Liver (tissue), 9 donors: ENCODE data around the gene ZYX. TPM values are rescaled to one million over a fixed set of nuclear protein-coding genes. Genes with fewer than 3 reads are reported as not detected.
A peak's percentile ranks its signal among the peaks of the same experiment; 100 is the strongest.

ENCODE experiments used
- DNase-seq: peaks from one replicate; pipeline ENCODE4 v3.0.0-alpha.2; 2017; ENCODE audit warnings: low spot score
- H3K27ac ChIP-seq, 2 donors: one replicate each; pipeline ENCODE4 v1.7.0; 2013; ENCODE audit warnings: inconsistent platforms in 2 of 2, low read length in 2 of 2, control low read depth in 1 of 2, low read depth in 1 of 2, mild to moderate bottlenecking in 1 of 2
- H3K27me3 ChIP-seq, 4 donors: one replicate each; pipeline versions ENCODE4 v1.6.1 to v1.7.0; 2013; ENCODE audit warnings: low read length in 3 of 4, inconsistent platforms in 1 of 4, mild to moderate bottlenecking in 1 of 4, moderate library complexity in 1 of 4; ENCODE audit not compliant: control insufficient read depth in 4 of 4, insufficient read depth in 4 of 4
- H3K36me3 ChIP-seq, 4 donors: one replicate each; pipeline versions ENCODE4 v1.6.1 to v1.7.0; 2013; ENCODE audit warnings: low read length in 3 of 4, mild to moderate bottlenecking in 3 of 4, low read depth in 1 of 4, moderate library complexity in 1 of 4; ENCODE audit not compliant: control insufficient read depth in 4 of 4, insufficient read depth in 3 of 4
- H3K4me1 ChIP-seq, 4 donors: one replicate each; pipeline versions ENCODE4 v1.6.1 to v1.7.0; 2013; ENCODE audit warnings: low read length in 3 of 4, mild to moderate bottlenecking in 3 of 4, moderate library complexity in 1 of 4; ENCODE audit not compliant: control insufficient read depth in 4 of 4, insufficient read depth in 4 of 4
- H3K4me3 ChIP-seq, 3 donors: one replicate each; pipeline versions ENCODE4 v1.6.1 to v1.7.0; 2013; ENCODE audit warnings: low read length in 3 of 3, control low read depth in 1 of 3, low read depth in 1 of 3, mild to moderate bottlenecking in 1 of 3
- H3K9ac ChIP-seq, 2 donors: one replicate each; pipeline ENCODE4 v1.7.0; 2013; ENCODE audit warnings: low read length in 2 of 2, mild to moderate bottlenecking in 2 of 2, moderate library complexity in 2 of 2, control low read depth in 1 of 2, low read depth in 1 of 2
- H3K9me3 ChIP-seq, 4 donors: one replicate each; pipeline versions ENCODE4 v1.6.1 to v1.7.0; 2013; ENCODE audit warnings: low read length in 3 of 4; ENCODE audit not compliant: control insufficient read depth in 4 of 4
- ATF3 ChIP-seq: IDR thresholded peaks from 2 replicates; pipeline ENCODE4 v1.6.1; 2016; ENCODE audit warnings: antibody characterized with exemption
- CTCF ChIP-seq: fragments of 150-350 bp; IDR thresholded peaks from 2 replicates; pipeline ENCODE4 v1.5.1; 2017; ENCODE audit warnings: improper control_type of control experiment, low read depth, low read length; ENCODE audit not compliant: missing input control
- EGR1 ChIP-seq, 2 donors: IDR thresholded peaks; 2 replicates each; pipeline ENCODE4 v1.6.1; 2016 to 2018; ENCODE audit warnings: antibody characterized with exemption in 2 of 2, low read depth in 2 of 2
- FOXA1 ChIP-seq: IDR thresholded peaks from 2 replicates; pipeline ENCODE4 v1.6.1; 2016; ENCODE audit warnings: antibody characterized with exemption
- FOXA2 ChIP-seq: IDR thresholded peaks from 2 replicates; pipeline ENCODE4 v1.6.1; 2016; ENCODE audit warnings: antibody characterized with exemption
- GABPA ChIP-seq, 2 donors: IDR thresholded peaks in 1 of 2; conservative IDR thresholded peaks in 1 of 2; 2 replicates each; pipeline ENCODE4 v1.6.1; 2016; ENCODE audit warnings: antibody characterized with exemption in 2 of 2, mild to moderate bottlenecking in 1 of 2, moderate library complexity in 1 of 2
- HNF4A ChIP-seq, 2 donors: conservative IDR thresholded peaks; 2 replicates each; pipeline ENCODE4 v1.6.1; 2016; ENCODE audit warnings: antibody characterized with exemption in 2 of 2, mild to moderate bottlenecking in 2 of 2
- HNF4G ChIP-seq: IDR thresholded peaks from 2 replicates; pipeline ENCODE4 v1.6.1; 2016; ENCODE audit warnings: antibody characterized with exemption
- JUND ChIP-seq, 2 donors: IDR thresholded peaks; 2 replicates each; pipeline ENCODE4 v1.6.1; 2016; ENCODE audit warnings: antibody characterized with exemption in 2 of 2
- MAX ChIP-seq: IDR thresholded peaks from 2 replicates; pipeline ENCODE4 v1.6.1; 2016; ENCODE audit warnings: antibody characterized with exemption
- NR2F2 ChIP-seq: IDR thresholded peaks from 2 replicates; pipeline ENCODE4 v1.6.1; 2016; ENCODE audit warnings: antibody characterized with exemption
- RAD21 ChIP-seq, 2 donors: IDR thresholded peaks; 2 replicates each; pipeline ENCODE4 v1.6.1; 2016; ENCODE audit warnings: antibody characterized with exemption in 2 of 2, mild to moderate bottlenecking in 2 of 2
- REST ChIP-seq: IDR thresholded peaks from 2 replicates; pipeline ENCODE4 v1.6.1; 2016; ENCODE audit warnings: antibody characterized with exemption, mild to moderate bottlenecking
- RXRA ChIP-seq, 2 donors: IDR thresholded peaks; 2 replicates each; pipeline ENCODE4 v1.6.1; 2017 to 2018; ENCODE audit warnings: antibody characterized with exemption in 2 of 2, mild to moderate bottlenecking in 1 of 2
- SP1 ChIP-seq: IDR thresholded peaks from 2 replicates; pipeline ENCODE4 v1.6.1; 2018; ENCODE audit warnings: antibody characterized with exemption, mild to moderate bottlenecking
- TAF1 ChIP-seq: conservative IDR thresholded peaks from 2 replicates; pipeline ENCODE4 v1.6.1; 2016; ENCODE audit warnings: antibody characterized with exemption, mild to moderate bottlenecking
- YY1 ChIP-seq: IDR thresholded peaks from 2 replicates; pipeline ENCODE4 v1.6.1; 2016; ENCODE audit warnings: antibody characterized with exemption, mild to moderate bottlenecking
- ZBTB33 ChIP-seq: IDR thresholded peaks from 2 replicates; pipeline ENCODE4 v1.6.1; 2016; ENCODE audit warnings: antibody characterized with exemption
- WGBS: extraction: QIAGEN DNeasy Blood & Tissue Kit; methylation state at CpG from one replicate; pipeline ENCODE4 v1.1.7; 2013; 5-methylcytosine and 5-hydroxymethylcytosine counted together
- polyA plus RNA-seq, 2 donors: library from polyadenylated mRNA; stranded (reverse) in 1 of 2; unstranded in 1 of 2; fragments of 200-250 nt in 1 of 2; fragments of >200 nt in 1 of 2; fragmentation: Nextera tagmentation in 1 of 2; extraction: Ambion mirVana in 1 of 2; gene quantifications; one replicate each; pipeline versions ENCODE4 v1.2.1 to v1.2.3, GENCODE V29; 2013 to 2015
- total RNA-seq, 2 donors: library from RNA; depleted of rRNA; stranded (reverse); fragments of >200 nt; gene quantifications; one replicate each; pipeline ENCODE4 v1.2.3, GENCODE V29; 2014
- donor health status: healthy.
- donor health status: healthy.
- donor health status: healthy.
- donor health status: healthy.
- donor health status: healthy.

ZYX gene
- 10 to 100 TPM; 15.4 to 17.2 TPM for total RNA-seq
- 10 to 100 TPM; 15.8 to 49.7 TPM for polyA plus RNA-seq

- peak within 1 kb of the TSS; percentile 76 to 92 for H3K9ac ChIP-seq
- no peaks in the 10 kb centered on the region for H3K36me3 ChIP-seq
- no peaks in the 10 kb centered on the region for H3K27me3 ChIP-seq
- peak within 1 kb of the TSS; percentile 96 to 98 for H3K27ac ChIP-seq
- under 1% methylated on average over 72 of the region's 72 CpGs for WGBS
- peak; percentile 84 for DNase-seq
- H3K4me1 ChIP-seq = peaks cover 18 to 52% (median 40%) of the 10 kb centered on the region in 4 donors
- H3K4me3 ChIP-seq = peak within 1 kb of the TSS; percentile 84 to 92 (median 87)
- peak in 1 of 2 donors; percentile 24 for TF ChIP-seq RAD21 (IDR thresholded peaks at IDR 0.05)
- peak in 1 of 2 donors; percentile 15 for TF ChIP-seq RXRA (IDR thresholded peaks at IDR 0.05)
- TF ChIP-seq REST = no peak
- TF ChIP-seq NR2F2 = no peak
- TF ChIP-seq ATF3 = no peak
- TF ChIP-seq CTCF = no peak
- TF ChIP-seq YY1 = peak; percentile 15
- no peak for TF ChIP-seq FOXA2
- no peak for TF ChIP-seq ZBTB33
- TF ChIP-seq SP1 = no peak
- peak; percentile 40 for TF ChIP-seq TAF1
- no peak for TF ChIP-seq HNF4G
- TF ChIP-seq GABPA (IDR thresholded peaks at IDR 0.05 in 1 of 2, conservative IDR thresholded peaks at IDR 0.05 in 1 of 2) = no peak
- no peak for TF ChIP-seq FOXA1
- peak in 1 of 2 donors; percentile 5 for TF ChIP-seq HNF4A (conservative IDR thresholded peaks at IDR 0.05)
- TF ChIP-seq JUND (IDR thresholded peaks at IDR 0.05) = peak in 1 of 2 donors; percentile 21
- TF ChIP-seq MAX = no peak
- TF ChIP-seq EGR1 (IDR thresholded peaks at IDR 0.05; ENCODE audit: low read depth in 2 of 2) = peak; percentile 38 to 85
- H3K9me3 ChIP-seq = no peaks in the 10 kb centered on the region
Measured at GRCh38 chr7:143380646-143381426, at the start of gene ZYX. Gene ZYX, plus strand, starts transcription at chr7:143381345. Its CDS starts 227 bp downstream, at chr7:143381572.
